Stimulated activated CD4-positive, alpha-beta T cell treated with anti-CD3 and anti-CD28 coated beads, TNF-alpha, amount 100 ng/mL, for 4 hours (primary cell): ENCODE results near the gene DOP1A.
A peak's percentile ranks its signal among the peaks of the same experiment; 100 is the strongest.
"Not testable (repeated sequence)": the region's sequence is repeated elsewhere in the genome, so short reads cannot be mapped to it uniquely, and the experiment has no call there.

Experiments
- DNase-seq, 3 experiments: peaks; one replicate each; pipeline ENCODE4 v3.0.0-alpha.2; 2020; ENCODE audit warnings: low read depth in 3 of 3

Gene DOP1A

DNA sequence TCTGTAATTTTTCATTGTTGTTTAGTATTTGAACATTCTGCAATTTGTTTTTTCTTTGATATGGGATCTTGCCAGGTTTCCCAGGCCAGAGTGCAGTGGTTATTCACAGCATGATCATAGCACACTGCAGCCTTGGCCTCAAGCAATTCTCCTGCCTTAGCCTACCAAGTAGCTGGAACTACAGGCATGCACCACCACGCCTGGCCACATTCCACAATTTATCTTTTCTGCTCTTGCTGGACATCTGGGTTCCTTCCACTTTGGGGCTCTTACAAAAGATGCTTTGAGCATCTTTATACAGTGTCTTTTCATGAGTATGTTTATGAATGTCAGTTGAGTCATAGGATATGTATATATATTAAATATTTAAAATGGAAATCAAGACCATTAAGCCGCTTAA is 83.6 kb downstream of the DOP1A start:
- no peak for DNase-seq

GRCh38 chr6:83152913-83153312 is 85.4 kb downstream of the DOP1A start:
- DNase-seq: no peak

DNA sequence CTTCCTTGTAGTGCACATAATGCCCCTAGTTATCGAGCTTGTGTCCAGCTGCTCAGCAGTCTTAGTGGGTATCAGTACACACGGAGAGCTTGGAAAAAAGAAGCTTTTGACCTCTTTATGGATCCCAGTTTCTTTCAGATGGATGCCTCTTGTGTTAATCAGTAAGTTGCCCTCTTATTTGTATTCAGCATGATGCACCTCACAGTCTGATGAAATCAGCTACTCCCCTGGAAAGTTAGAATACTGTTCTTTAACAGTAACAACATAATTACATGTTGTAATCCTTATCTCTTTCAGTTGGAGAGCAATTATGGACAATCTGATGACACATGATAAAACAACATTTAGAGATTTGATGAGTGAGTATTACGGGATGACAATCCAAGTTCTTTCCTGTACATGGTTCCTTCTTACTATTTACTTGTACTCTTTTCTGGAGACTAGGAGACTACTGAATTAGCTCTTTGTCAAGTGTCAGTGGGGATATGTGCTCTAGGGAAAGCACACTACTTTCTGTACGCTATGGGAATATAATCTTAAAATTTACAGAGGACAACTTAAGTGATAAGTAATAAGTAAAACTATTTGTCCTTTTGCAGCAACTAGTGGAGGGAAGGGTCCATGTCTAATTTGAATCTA is 86.5 kb downstream of the DOP1A start:
- no peak for DNase-seq

DNA sequence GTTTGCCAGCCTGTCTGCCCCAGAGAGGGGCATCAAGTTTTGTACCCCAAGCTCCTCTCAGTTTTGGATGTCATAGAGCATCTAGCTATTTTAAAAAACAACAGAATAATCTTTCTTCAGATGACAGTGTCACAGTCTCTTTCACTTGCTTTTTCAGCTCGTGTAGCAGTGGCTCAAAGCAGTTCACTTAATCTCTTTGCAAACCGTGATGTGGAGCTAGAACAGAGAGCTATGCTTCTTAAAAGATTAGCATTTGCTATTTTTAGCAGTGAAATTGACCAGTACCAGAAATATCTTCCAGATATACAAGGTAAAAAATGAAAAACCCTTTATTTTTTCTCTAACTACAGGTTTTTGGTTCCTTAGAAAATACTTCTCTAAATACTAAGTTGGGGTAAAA is 88.3 kb downstream of the DOP1A start:
- no peak for DNase-seq

DNA sequence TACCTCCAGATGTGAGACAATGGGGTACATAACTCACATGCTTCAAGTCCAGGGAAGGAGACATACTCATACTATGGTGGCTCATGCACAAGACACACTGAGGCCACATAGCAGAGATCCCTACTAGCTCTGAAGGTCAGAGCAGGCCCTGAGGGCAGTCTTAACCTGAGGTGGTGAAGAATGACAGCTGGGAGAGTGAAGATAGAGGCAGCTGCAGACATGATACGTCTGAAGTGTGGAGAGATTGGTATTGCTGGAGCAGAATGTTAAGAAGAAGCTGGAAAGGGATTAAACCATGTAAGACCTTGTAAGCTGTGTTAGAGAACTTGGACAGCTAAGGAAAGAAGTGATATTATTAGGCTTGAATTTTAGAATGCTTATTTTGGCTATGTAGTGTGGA is 92.7 kb downstream of the DOP1A start:
- DNase-seq: no peak

GRCh38 chr6:83167726-83168278 is 100.3 kb downstream of the DOP1A start:
- DNase-seq: no peak

- no peak for DNase-seq
These were observed 101.1 kb downstream of the DOP1A start for GRCh38 chr6:83168556-83168955.

- DNase-seq: no peak
These were observed 101.6 kb downstream of the DOP1A start for GRCh38 chr6:83169106-83169505.

- no peak for DNase-seq
These were observed 102.0 kb downstream of the DOP1A start for GRCh38 chr6:83169511-83169910.

DNA sequence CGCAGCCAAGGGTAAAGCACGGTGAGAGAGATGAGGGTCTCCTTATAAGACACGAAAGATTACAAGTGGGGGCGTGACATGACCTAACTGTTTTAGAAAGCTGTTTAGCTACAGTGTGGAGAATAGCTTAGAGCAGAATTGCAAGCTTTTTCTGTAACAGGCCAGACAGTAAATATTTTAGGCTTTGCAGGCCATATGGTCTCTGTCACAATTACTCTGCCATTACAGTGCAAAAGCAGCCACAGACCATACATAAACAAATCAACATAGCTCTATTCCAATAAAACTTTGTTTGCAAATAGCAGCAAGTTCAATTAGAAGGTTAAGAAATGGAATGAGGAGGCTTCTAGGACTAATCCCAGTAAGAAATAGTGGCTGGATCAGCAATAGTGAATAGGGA is 108.8 kb downstream of the DOP1A start:
- no peak for DNase-seq

- no peak for DNase-seq
These were observed 113.0 kb downstream of the DOP1A start for GRCh38 chr6:83180426-83180950.

GRCh38 chr6:83182114-83182513 is 114.6 kb downstream of the DOP1A start:
- no peak for DNase-seq

- no peak for DNase-seq
These were observed 115.8 kb downstream of the DOP1A start for GRCh38 chr6:83183082-83183828.

DNA sequence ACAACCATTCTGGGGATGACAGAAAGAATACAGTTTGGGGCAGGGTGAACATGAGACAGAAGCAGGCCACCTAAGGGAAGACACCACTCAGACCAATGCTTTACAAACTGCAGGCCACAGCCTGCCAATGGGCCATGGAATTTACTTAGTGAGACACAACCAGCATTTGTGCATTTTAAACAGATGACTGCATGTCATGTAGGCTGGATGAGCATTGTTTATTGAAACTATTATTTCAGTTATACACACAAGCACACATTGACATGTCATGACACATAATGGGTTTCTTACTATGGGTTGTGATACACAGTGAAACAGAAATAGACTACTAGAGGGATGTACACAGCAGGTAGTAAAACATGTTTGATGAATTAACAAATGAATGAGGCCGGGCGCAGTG is 117.6 kb downstream of the DOP1A start:
- DNase-seq: no peak

DNA sequence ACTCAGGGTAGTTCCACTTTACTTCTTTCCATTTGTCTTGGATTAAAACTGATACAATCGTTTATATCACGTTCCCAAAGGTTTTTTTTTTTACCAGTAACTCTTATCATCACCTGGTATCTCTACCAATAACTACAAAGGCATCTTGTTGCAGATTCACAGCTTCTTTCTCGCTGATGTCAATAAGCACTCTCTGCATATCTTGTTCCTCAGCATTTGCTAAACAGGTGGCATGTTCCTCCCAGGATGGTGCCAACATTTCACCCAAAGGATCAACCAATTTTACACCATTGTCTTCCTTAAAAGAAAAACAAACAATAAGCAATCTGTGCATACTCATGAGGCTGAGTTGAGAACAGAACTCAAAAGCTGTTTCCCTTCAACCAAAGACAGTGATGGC is 121.0 kb downstream of the DOP1A start:
- no peak for DNase-seq

DNA sequence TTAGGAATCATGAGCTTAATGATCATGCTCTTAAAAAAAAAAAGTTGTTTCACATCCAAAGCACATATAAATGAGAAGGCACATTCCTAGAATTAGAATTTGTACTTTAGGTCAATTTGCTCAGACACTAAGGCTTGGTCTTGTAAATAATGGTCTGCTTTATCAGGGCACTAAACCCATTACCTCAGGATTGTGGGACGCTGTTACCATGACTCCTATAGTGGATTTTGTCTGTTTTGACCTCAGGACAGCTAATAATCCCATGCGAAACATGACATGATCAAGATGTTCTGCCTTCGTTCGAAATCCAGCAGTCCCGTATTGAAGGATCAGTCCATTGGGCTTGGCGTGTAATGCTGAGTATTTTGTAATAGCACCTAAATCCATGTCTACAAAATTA is 123.2 kb downstream of the DOP1A start:
- DNase-seq: no peak

DNA sequence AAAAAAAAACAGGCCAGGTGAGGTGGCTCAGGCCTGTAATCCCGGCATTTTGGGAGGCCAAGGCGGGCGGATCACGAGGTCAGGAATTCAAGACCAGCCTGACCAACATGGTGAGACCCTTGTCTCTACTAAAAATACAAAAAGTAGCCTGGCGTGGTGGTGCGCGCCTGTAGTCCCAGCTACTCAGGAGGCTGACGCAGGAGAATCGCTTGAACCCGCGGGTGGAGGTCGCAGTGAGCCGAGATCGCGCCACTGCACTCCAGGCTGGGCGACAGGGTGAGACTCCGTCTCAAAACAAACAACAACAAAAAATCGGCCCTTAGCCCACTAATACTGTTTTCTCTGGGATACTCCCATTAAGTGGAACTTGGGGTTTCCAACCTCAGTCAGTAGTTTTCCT is 124.5 kb downstream of the DOP1A start:
- not testable (repeated sequence) for DNase-seq

- no peak for DNase-seq
These were observed 125.0 kb downstream of the DOP1A start for GRCh38 chr6:83192456-83192855.

- peak; percentile 75 to 77 (median 76) for DNase-seq
These were observed 125.6 kb downstream of the DOP1A start, which contains the start of the genes PGM3 and RWDD2A for GRCh38 chr6:83192871-83193746. TSS of gene PGM3 (minus strand) at chr6:83193265. CDS start at chr6:83191012, 2,253 bp downstream. TSS of gene RWDD2A (plus strand) at chr6:83193357. CDS start at chr6:83194452, 1,095 bp downstream.

GRCh38 chr6:83193747-83194566 is 126.5 kb downstream of the DOP1A start:
- no peak for DNase-seq
